Esophagus muscularis mucosa (tissue), 4 donors: ENCODE results near the gene PLP2.

ENCODE experiments used
- CTCF ChIP-seq, 3 experiments: fragments of 200-600 bp in 2 of 3; fragments of 450-650 bp in 1 of 3; sonication (generic) in 2 of 3; IDR thresholded peaks; one replicate each; pipeline ENCODE4 v1.5.1; 2017 to 2019; ENCODE audit warnings: antibody characterized with exemption in 3 of 3, mild to moderate bottlenecking in 2 of 3, moderate library complexity in 1 of 3
- EP300 ChIP-seq: sonication (generic); formaldehyde crosslinking; IDR thresholded peaks from one replicate; pipeline ENCODE4 v1.6.1; 2017; ENCODE audit warnings: antibody characterized with exemption
- POLR2A ChIP-seq: fragments of 450-650 bp; IDR thresholded peaks from one replicate; pipeline ENCODE4 v1.6.1; 2017; ENCODE audit warnings: antibody characterized with exemption, moderate library complexity, mild to moderate bottlenecking, low read depth

GRCh38 chrX:49214996-49215526 lies 43.4 kb downstream of the PLP2 start:
- no peak for TF ChIP-seq POLR2A
- TF ChIP-seq CTCF (IDR thresholded peaks at IDR 0.05) = no peak
- no peak for TF ChIP-seq EP300
